Mammary epithelial cell (primary cell): Measurements from ENCODE around the gene ICAM4.

Experiments used
- CTCF ChIP-seq, 2 donors: IDR thresholded peaks in 1 of 2; conservative IDR thresholded peaks in 1 of 2; 2 replicates each; pipeline ENCODE4 v1.5.1; 2011 to 2012; ENCODE audit warnings: inconsistent platforms in 2 of 2, low read length in 2 of 2, mild to moderate bottlenecking in 2 of 2, control low read depth in 1 of 2, low read depth in 1 of 2; ENCODE audit not compliant: insufficient read depth in 1 of 2; ENCODE audit errors: extremely low read depth in 1 of 2
- EZH2 ChIP-seq: IDR thresholded peaks from 2 replicates; pipeline ENCODE4 v1.6.1; 2012; ENCODE audit warnings: low read length, inconsistent platforms, borderline replicate concordance

GRCh38 chr19:10270616-10271394, 15.9 kb upstream of the ICAM4 start, which contains the start of gene ICAM1:
- peak in 1 of 2 donors; percentile 11 for TF ChIP-seq CTCF (conservative IDR thresholded peaks at IDR 0.05 in 1 of 2, IDR thresholded peaks at IDR 0.05 in 1 of 2; ENCODE audit: extremely low read depth in 1 of 2, insufficient read depth in 1 of 2, low read depth in 1 of 2, low read length in 2 of 2)
- TF ChIP-seq EZH2 = no peak
